ENCODE results near the gene CEP104.

GRCh38 chr1:3904843-3905185, 47.8 kb upstream of the CEP104 start:
- TF ChIP-seq CTCF (IDR thresholded peaks at IDR 0.05) = no peak
- no peak for TF ChIP-seq POLR2AphosphoS5 (IDR thresholded peaks at IDR 0.05)
- no peak for TF ChIP-seq POLR2A (IDR thresholded peaks at IDR 0.05)
